A549 treated with Mapracorat at 1 μM for 4 hours (cell line): ENCODE measurements around the gene GATM. TPM values are rescaled to one million over a fixed set of nuclear protein-coding genes. Genes with fewer than 3 reads are reported as not detected.

Experiments
- total RNA-seq: library from RNA; stranded (reverse); fragments of 200-300 nt; extraction: Qiagen RNA extraction; gene quantifications from 5 replicates; pipeline ENCODE4 v1.2.3, GENCODE V29; 2022

GATM gene
- total RNA-seq = 1.8 to 2.9 TPM (median 2.5 TPM) in 5 replicates

GRCh38 chr15:45378149-45378912 lies at the start of gene GATM:
Gene GATM (minus strand): TSS chr15:45378544. CDS start chr15:45378453, 91 bp downstream.

Other genes with a start within 250 kb of the GATM start
- gene DUOXA1, start 248.7 kb downstream of the GATM start, total RNA-seq = 0.06 to 0.34 TPM (median 0.15 TPM) in 4 of 5 replicates, not detected in the other
- not detected in 5 replicates for gene DUOX1, start 248.6 kb downstream of the GATM start, total RNA-seq
- gene SHF, start 190.6 kb downstream of the GATM start, total RNA-seq = 0.53 to 1.2 TPM (median 0.70 TPM) in 5 replicates
- gene SLC28A2, start 126.3 kb downstream of the GATM start, total RNA-seq = not detected in 5 replicates
- 1.4 to 2.0 TPM (median 1.8 TPM) in 5 replicates for gene SLC30A4, start 144.2 kb upstream of the GATM start, total RNA-seq
- gene BLOC1S6, start 208.8 kb upstream of the GATM start, total RNA-seq = 15.1 to 21.0 TPM (median 20.0 TPM) in 5 replicates